Upper lobe of left lung (tissue), 4 donors: Measurements from ENCODE around the gene GRK5.

ENCODE experiments used
- EP300 ChIP-seq, 4 donors: sonication (generic); formaldehyde crosslinking; IDR thresholded peaks; one replicate each; pipeline ENCODE4 v1.5.1; 2017; ENCODE audit warnings: antibody characterized with exemption in 4 of 4, control low read depth in 2 of 4
- POLR2A ChIP-seq, 4 donors: fragments of 450-650 bp; IDR thresholded peaks; one replicate each; pipeline ENCODE4 v1.5.1; 2016 to 2017; ENCODE audit warnings: antibody characterized with exemption in 4 of 4, mild to moderate bottlenecking in 2 of 4

DNA sequence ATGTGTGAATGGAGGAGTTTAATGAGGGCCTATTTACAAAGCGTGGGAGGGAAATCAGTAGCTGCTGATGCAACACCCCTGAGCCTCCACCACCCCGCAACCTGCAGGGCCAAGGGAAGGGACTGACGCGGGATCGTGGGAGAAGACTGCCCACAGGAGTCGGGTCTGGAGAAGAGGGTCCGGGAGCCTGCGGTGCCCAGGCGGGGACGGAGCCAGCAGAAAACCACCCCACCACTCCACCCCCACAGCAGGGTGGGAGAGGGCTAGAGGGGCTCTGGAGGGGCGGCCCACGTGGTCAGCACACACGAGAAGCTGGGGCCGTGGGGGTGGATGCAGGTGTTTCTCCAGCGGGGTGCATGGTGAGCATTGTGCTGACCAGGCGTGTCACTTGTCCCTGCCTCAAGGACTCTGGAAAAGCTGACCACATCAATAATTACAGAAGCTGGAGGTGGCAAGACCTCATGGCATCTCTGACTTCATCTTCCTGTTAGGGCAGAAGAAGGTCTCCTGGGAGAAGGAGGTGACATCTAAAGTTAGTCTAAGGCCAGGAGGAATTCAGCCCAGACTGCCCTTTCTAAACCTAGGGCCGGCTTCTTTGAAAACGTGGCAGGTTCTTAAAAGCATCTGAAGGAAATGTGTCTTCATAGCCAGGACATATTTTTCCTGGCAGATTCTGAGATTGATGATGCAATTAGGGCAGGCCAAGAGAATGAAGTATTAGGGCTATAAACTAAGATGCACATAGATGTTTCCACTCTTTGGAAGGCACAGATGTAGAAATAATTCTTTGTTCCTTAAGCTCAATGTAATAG lies 184.3 kb downstream of the GRK5 start:
- TF ChIP-seq POLR2A (IDR thresholded peaks at IDR 0.05) (no peak), EP300 (IDR thresholded peaks at IDR 0.05) (no peak)
